ENCODE data around the gene MTMR2. TPM values are rescaled to one million over a fixed set of nuclear protein-coding genes. Genes with fewer than 3 reads are reported as not detected.

MTMR2 gene
- total and polyA plus RNA-seq, 9 of the 15 experiments (the other 6 are each of a cell fraction or from before 2014, with no cell fraction given) = 12.6 to 35.8 (median 25.2) TPM

- TF ChIP-seq ZNF407 (IDR thresholded peaks at IDR 0.05; ENCODE audit: low read depth) = peak; percentile 66
- peak; percentile 96 for TF ChIP-seq C11orf30 (IDR thresholded peaks at IDR 0.05; ENCODE audit: low read depth)
- TF ChIP-seq, protein P1, sequence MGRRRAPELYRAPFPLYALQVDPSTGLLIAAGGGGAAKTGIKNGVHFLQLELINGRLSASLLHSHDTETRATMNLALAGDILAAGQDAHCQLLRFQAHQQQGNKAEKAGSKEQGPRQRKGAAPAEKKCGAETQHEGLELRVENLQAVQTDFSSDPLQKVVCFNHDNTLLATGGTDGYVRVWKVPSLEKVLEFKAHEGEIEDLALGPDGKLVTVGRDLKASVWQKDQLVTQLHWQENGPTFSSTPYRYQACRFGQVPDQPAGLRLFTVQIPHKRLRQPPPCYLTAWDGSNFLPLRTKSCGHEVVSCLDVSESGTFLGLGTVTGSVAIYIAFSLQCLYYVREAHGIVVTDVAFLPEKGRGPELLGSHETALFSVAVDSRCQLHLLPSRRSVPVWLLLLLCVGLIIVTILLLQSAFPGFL (CRISPR knock-in tag; IDR thresholded peaks at IDR 0.05) = no peak
- TF ChIP-seq BCL6 (CRISPR knock-in tag; IDR thresholded peaks at IDR 0.05) = 0 out of 2 replicates have a peak, but pooled peaks have one; percentile 37
- 0 out of 2 replicates have a peak, but pooled peaks have one; percentile 18 for TF ChIP-seq MXI1 (IDR thresholded peaks at IDR 0.05; ENCODE audit: low read depth, low read length)
- TF ChIP-seq, protein P2, sequence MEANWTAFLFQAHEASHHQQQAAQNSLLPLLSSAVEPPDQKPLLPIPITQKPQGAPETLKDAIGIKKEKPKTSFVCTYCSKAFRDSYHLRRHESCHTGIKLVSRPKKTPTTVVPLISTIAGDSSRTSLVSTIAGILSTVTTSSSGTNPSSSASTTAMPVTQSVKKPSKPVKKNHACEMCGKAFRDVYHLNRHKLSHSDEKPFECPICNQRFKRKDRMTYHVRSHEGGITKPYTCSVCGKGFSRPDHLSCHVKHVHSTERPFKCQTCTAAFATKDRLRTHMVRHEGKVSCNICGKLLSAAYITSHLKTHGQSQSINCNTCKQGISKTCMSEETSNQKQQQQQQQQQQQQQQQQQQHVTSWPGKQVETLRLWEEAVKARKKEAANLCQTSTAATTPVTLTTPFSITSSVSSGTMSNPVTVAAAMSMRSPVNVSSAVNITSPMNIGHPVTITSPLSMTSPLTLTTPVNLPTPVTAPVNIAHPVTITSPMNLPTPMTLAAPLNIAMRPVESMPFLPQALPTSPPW (CRISPR knock-in tag; IDR thresholded peaks at IDR 0.05) = peak; percentile 55
- peak; percentile 5; the same call in 1 of the 2 replicates for TF ChIP-seq ARID1B (IDR thresholded peaks at IDR 0.05)
- 0 out of 2 replicates have a peak, but pooled peaks have one; percentile 34 for TF ChIP-seq ZNF232 (CRISPR knock-in tag; IDR thresholded peaks at IDR 0.05)
- TF ChIP-seq, protein P3, sequence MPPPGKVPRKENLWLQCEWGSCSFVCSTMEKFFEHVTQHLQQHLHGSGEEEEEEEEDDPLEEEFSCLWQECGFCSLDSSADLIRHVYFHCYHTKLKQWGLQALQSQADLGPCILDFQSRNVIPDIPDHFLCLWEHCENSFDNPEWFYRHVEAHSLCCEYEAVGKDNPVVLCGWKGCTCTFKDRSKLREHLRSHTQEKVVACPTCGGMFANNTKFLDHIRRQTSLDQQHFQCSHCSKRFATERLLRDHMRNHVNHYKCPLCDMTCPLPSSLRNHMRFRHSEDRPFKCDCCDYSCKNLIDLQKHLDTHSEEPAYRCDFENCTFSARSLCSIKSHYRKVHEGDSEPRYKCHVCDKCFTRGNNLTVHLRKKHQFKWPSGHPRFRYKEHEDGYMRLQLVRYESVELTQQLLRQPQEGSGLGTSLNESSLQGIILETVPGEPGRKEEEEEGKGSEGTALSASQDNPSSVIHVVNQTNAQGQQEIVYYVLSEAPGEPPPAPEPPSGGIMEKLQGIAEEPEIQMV (tag; conservative IDR thresholded peaks at IDR 0.05; ENCODE audit: low read depth) = no peak
- peak; percentile 30; the same call in 1 of the 2 replicates for TF ChIP-seq CREM (IDR thresholded peaks at IDR 0.05; ENCODE audit: low read depth)
- TF ChIP-seq POLR2AphosphoS2 (IDR thresholded peaks at IDR 0.05; ENCODE audit: low read length) = peak; percentile 84; the same call in 1 of the 2 replicates
- peak; percentile 80 for TF ChIP-seq ELF1 (tag; IDR thresholded peaks at IDR 0.05)
- peak; percentile 75 for TF ChIP-seq E2F4 (CRISPR knock-in tag; IDR thresholded peaks at IDR 0.05; ENCODE audit: low read depth)
- peak; percentile 84 to 88 for TF ChIP-seq NRF1 (conservative IDR thresholded peaks at IDR 0.05 in 1 of 2, IDR thresholded peaks at IDR 0.05 in 1 of 2)
Observed at GRCh38 chr11:95923728-95924413, at the start of gene MTMR2 (continued).
